OCI-LY1 (cell line): ENCODE data around the gene UGGT1.

Experiments used
- CTCF ChIP-seq: fragments of 200-600 bp; sonication (generic), shearing (Covaris generic); IDR thresholded peaks from 2 replicates; pipeline ENCODE4 v1.5.1; 2017; ENCODE audit warnings: mild to moderate bottlenecking, antibody characterized with exemption, low read length, moderate library complexity, mixed read lengths
- EZH2 ChIP-seq: fragments of 200-600 bp; sonication (generic), shearing (Covaris generic); IDR thresholded peaks from 2 replicates; pipeline ENCODE4 v1.8.0; 2017; ENCODE audit warnings: borderline replicate concordance, mixed run types, mild to moderate bottlenecking, antibody characterized with exemption, low read length, moderate library complexity, mixed read lengths

GRCh38 chr2:128170776-128171175, 79.8 kb downstream of the UGGT1 start:
- no peak for TF ChIP-seq EZH2
- no peak for TF ChIP-seq CTCF
